Natural killer cell treated with Interleukin-12 subunit alpha and Interleukin-12 subunit beta and Interleukin-15 and Interleukin-18, amount 100 ng/mL, for 72 hours (primary cell): ENCODE data around the gene NDUFA11. TPM values are rescaled to one million over a fixed set of nuclear protein-coding genes. Genes with fewer than 3 reads are reported as not detected.

ENCODE experiments used
- ATAC-seq, 2 donors: fragments of 150-1000 bp; cut with Tn5 transposase in 1 of 2; sonication (Bioruptor Pico), chemical (Tn5 transposase) in 1 of 2; 2 replicates each; pipeline ENCODE4 v1.10.0; 2021
- DNase-seq: peaks from one replicate; pipeline ENCODE4 v3.0.0; 2022; ENCODE audit warnings: low spot score
- H3K27ac Mint-ChIP-seq, 2 donors: 1 replicate in 1 of 2; 2 replicates in 1 of 2; pipeline ENCODE4 v1.8.0; 2022; ENCODE audit warnings: mixed read lengths in 2 of 2, mild to moderate bottlenecking in 1 of 2, moderate library complexity in 1 of 2
- H3K27me3 Mint-ChIP-seq, 2 donors: 1 replicate in 1 of 2; 2 replicates in 1 of 2; pipeline ENCODE4 v1.8.0; 2022; ENCODE audit warnings: mixed read lengths in 2 of 2
- H3K36me3 Mint-ChIP-seq: one replicate; pipeline ENCODE4 v1.8.0; 2022; ENCODE audit warnings: mixed read lengths
- H3K4me1 Mint-ChIP-seq, 2 donors: 1 replicate in 1 of 2; 2 replicates in 1 of 2; pipeline ENCODE4 v1.8.0; 2022; ENCODE audit warnings: low read depth in 2 of 2, mixed read lengths in 2 of 2, mild to moderate bottlenecking in 1 of 2
- H3K4me3 Mint-ChIP-seq: one replicate; pipeline ENCODE4 v1.8.0; 2022; ENCODE audit warnings: mixed read lengths
- H3K9me3 Mint-ChIP-seq: 2 replicates; pipeline ENCODE4 v1.8.0; 2022; ENCODE audit warnings: mixed read lengths
- total RNA-seq, 2 donors: library from RNA; stranded (reverse); gene quantifications; one replicate each; pipeline ENCODE4 v1.2.3, GENCODE V29; 2022

NDUFA11 gene
- total RNA-seq, 2 donors from 2014 or later: 170 to 189 TPM

DNA sequence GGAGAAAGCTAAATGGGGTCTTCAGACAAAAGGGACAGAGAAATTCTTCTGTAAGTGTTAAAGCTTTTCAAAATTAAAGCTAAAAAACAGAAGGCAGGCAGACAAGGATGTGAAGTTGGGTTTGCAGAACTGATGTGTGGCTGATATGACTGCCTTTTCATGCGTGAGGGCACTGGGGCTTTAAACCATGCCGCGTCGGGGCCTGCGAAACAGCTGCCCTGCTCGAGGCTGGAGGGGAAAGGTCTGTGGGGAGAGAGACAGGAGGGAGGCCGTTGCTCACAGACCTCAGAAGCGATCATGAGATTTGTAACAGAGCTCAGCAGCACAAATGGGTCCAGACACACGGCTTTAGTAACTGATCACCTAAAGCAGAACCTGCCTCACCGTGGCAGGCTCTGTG, 34.0 kb upstream of the NDUFA11 start:
- no peak overlapping the region for H3K4me3 Mint-ChIP-seq
- H3K36me3 Mint-ChIP-seq: no peaks in the 10 kb centered on the region
- ATAC-seq: no peak
- no peak for DNase-seq
- no peaks in the 10 kb centered on the region for H3K9me3 Mint-ChIP-seq
- no peaks in the 10 kb centered on the region for H3K27me3 Mint-ChIP-seq
- H3K27ac Mint-ChIP-seq: peak overlapping the region in 1 of 2 donors; percentile 25
- H3K4me1 Mint-ChIP-seq: peaks cover 0 to 11% of the 10 kb centered on the region in 2 donors

DNA sequence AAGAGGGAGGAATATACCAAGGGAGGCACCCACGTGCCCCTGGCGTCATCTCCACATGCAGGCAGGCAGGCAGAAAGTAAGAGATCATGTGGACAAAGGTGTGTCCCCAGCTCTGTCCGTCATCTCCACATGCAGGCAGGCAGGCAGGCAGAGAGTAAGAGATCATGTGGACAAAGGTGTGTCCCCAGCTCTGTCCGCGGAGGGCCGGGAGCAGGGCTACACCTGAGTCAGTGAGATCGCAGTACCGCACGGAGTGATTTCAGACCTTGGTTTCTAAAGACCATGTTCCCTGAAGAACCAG, 32.7 kb upstream of the NDUFA11 start:
- peaks cover 0 to 11% of the 10 kb centered on the region in 2 donors for H3K4me1 Mint-ChIP-seq
- peak overlapping the region in 1 of 2 donors; percentile 41 for H3K27ac Mint-ChIP-seq
- no peak overlapping the region for H3K4me3 Mint-ChIP-seq
- H3K9me3 Mint-ChIP-seq: no peaks in the 10 kb centered on the region
- ATAC-seq: no peak
- H3K36me3 Mint-ChIP-seq: no peaks in the 10 kb centered on the region
- H3K27me3 Mint-ChIP-seq: no peaks in the 10 kb centered on the region
- DNase-seq: no peak

GRCh38 chr19:5935473-5936291, 32.1 kb upstream of the NDUFA11 start:
- Mint-ChIP-seq H3K4me1 (peaks cover 0 to 11% of the 10 kb centered on the region in 2 donors), H3K9me3 (no peaks in the 10 kb centered on the region), H3K27me3 (no peaks in the 10 kb centered on the region), H3K36me3 (no peaks in the 10 kb centered on the region), H3K27ac (peak overlapping the region in 1 of 2 donors; percentile 41), H3K4me3 (no peak overlapping the region)
- DNase-seq (no peak), ATAC-seq (no peak)

GRCh38 chr19:5934774-5935472, 31.3 kb upstream of the NDUFA11 start:
- Mint-ChIP-seq H3K4me1 (peaks cover 0 to 11% of the 10 kb centered on the region in 2 donors), H3K36me3 (no peaks in the 10 kb centered on the region), H3K27me3 (no peaks in the 10 kb centered on the region), H3K27ac (no peak overlapping the region), H3K4me3 (no peak overlapping the region), H3K9me3 (no peaks in the 10 kb centered on the region)
- no peak for DNase-seq
- no peak for ATAC-seq

GRCh38 chr19:5934069-5934401, 30.4 kb upstream of the NDUFA11 start:
- no peak overlapping the region for H3K4me3 Mint-ChIP-seq
- ATAC-seq (no peak), DNase-seq (no peak)
- no peaks in the 10 kb centered on the region for H3K9me3 Mint-ChIP-seq
- no peak overlapping the region for H3K27ac Mint-ChIP-seq
- no peaks in the 10 kb centered on the region for H3K36me3 Mint-ChIP-seq
- peaks cover 0 to 11% of the 10 kb centered on the region in 2 donors for H3K4me1 Mint-ChIP-seq
- H3K27me3 Mint-ChIP-seq: no peaks in the 10 kb centered on the region

DNA sequence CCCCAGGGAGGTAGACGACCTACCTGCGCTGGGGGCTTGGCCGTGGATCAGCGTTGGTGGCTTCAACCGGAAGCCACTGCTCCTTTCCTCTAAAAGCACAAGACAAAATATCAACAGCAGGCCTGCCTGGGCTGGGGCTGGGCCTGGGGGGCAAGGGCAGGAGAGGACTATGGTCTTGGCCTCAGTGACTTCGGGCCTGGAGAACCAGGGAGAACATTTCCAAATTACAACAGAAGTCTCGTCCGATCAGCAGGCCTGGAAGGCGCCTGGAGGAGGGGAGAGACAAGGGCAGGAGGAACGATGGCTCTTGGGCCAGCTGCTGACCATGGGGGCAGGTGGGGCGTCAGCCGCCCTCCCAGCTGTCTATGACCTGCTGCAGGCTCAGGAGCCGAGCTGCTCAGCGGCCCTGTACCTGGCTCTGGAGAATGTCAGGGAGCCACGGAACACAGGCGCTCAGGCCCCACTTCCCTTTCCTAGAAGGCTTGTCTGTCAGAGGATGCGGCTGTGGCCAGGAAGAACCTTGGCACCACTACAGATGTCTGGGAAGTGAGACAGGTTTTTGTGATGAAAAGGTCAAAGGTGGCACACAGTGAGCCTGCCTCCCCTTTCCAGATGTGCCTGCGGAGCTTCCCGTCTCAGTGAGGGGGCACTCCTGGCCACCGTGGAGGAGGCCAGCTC, 29.9 kb upstream of the NDUFA11 start:
- DNase-seq: no peak
- Mint-ChIP-seq H3K9me3 (no peaks in the 10 kb centered on the region), H3K4me1 (peaks cover 0 to 11% of the 10 kb centered on the region in 2 donors), H3K36me3 (peaks cover 4% of the 10 kb centered on the region), H3K27me3 (no peaks in the 10 kb centered on the region), H3K27ac (no peak overlapping the region), H3K4me3 (no peak overlapping the region)
- no peak for ATAC-seq

GRCh38 chr19:5932609-5933262, 29.1 kb upstream of the NDUFA11 start:
- Mint-ChIP-seq H3K4me1 (peaks cover 0 to 11% of the 10 kb centered on the region in 2 donors), H3K36me3 (peaks cover 10% of the 10 kb centered on the region), H3K27me3 (no peaks in the 10 kb centered on the region), H3K4me3 (no peak overlapping the region), H3K27ac (no peak overlapping the region), H3K9me3 (no peaks in the 10 kb centered on the region)
- no peak for DNase-seq
- ATAC-seq: no peak

DNA sequence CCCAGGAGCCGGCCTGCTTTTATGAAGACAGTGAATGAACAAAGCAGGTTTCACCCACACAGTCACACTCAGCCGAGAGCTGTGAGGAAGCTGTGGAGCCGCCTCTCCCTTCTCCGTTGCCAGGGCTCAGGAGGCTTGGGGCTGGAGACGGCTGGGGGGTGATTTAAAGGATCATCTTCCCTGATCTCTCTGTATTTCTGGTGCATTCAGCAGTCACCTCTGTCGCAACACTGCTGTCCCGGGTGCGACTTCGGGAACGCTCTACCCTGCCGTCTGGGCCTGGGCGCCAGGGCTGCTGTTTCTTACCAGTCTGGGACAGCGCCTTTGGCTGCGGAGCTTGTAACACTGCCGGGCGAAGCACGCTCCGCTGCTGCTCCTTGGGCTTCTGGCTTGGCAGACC, 28.6 kb upstream of the NDUFA11 start:
- no peaks in the 10 kb centered on the region for H3K9me3 Mint-ChIP-seq
- H3K4me3 Mint-ChIP-seq: no peak overlapping the region
- H3K4me1 Mint-ChIP-seq: peaks cover 0 to 9% of the 10 kb centered on the region in 2 donors
- ATAC-seq (no peak), DNase-seq (no peak)
- no peaks in the 10 kb centered on the region for H3K27me3 Mint-ChIP-seq
- H3K36me3 Mint-ChIP-seq: peaks cover 11% of the 10 kb centered on the region
- H3K27ac Mint-ChIP-seq: no peak overlapping the region

DNA sequence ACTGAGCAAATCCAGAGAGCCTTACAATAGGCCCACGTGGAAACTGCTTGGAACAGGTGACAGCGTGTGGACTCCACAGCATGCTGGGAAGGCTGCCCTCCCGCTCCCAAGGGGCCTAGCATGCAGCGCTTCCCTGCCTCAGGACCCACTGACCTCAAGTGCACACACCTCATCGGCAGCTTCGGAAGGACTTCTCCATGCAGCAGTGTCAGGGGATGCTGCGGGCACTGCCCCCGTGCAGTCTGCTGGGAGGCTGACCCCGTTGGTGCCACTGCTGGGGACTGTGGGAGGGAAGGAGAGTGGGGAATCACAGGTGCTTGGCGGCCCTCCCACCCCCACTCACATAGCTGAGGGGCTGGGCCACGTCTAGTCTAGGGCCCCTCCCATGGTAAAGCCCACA, 27.7 kb upstream of the NDUFA11 start:
- Mint-ChIP-seq H3K4me3 (no peak overlapping the region), H3K27me3 (no peaks in the 10 kb centered on the region), H3K4me1 (peaks cover 0 to 9% of the 10 kb centered on the region in 2 donors), H3K9me3 (no peaks in the 10 kb centered on the region), H3K27ac (no peak overlapping the region), H3K36me3 (peaks cover 11% of the 10 kb centered on the region)
- DNase-seq: no peak
- ATAC-seq: no peak

GRCh38 chr19:5929625-5930024, 26.0 kb upstream of the NDUFA11 start:
- Mint-ChIP-seq H3K9me3 (no peaks in the 10 kb centered on the region), H3K36me3 (peaks cover 11% of the 10 kb centered on the region), H3K4me3 (no peak overlapping the region), H3K27me3 (no peaks in the 10 kb centered on the region), H3K27ac (no peak overlapping the region), H3K4me1 (peaks cover 0 to 5% of the 10 kb centered on the region in 2 donors)
- ATAC-seq (no peak), DNase-seq (no peak)

- Mint-ChIP-seq H3K27me3 (no peaks in the 10 kb centered on the region), H3K36me3 (peaks cover 11% of the 10 kb centered on the region)
- no peak for ATAC-seq
Observed at GRCh38 chr19:5929179-5929578, 25.6 kb upstream of the NDUFA11 start.

GRCh38 chr19:5927441-5927821, 23.8 kb upstream of the NDUFA11 start:
- Mint-ChIP-seq H3K4me3 (no peak overlapping the region), H3K36me3 (peaks cover 11% of the 10 kb centered on the region), H3K27ac (no peak overlapping the region), H3K4me1 (no peaks in the 10 kb centered on the region), H3K27me3 (no peaks in the 10 kb centered on the region), H3K9me3 (no peaks in the 10 kb centered on the region)
- DNase-seq (no peak), ATAC-seq (no peak)

More at GRCh38 chr19:5929179-5929578, 25.6 kb upstream of the NDUFA11 start:
- Mint-ChIP-seq H3K4me3 (no peak overlapping the region), H3K9me3 (no peaks in the 10 kb centered on the region), H3K4me1 (peaks cover 0 to 3% of the 10 kb centered on the region in 2 donors), H3K27ac (no peak overlapping the region)
- DNase-seq: no peak

DNA sequence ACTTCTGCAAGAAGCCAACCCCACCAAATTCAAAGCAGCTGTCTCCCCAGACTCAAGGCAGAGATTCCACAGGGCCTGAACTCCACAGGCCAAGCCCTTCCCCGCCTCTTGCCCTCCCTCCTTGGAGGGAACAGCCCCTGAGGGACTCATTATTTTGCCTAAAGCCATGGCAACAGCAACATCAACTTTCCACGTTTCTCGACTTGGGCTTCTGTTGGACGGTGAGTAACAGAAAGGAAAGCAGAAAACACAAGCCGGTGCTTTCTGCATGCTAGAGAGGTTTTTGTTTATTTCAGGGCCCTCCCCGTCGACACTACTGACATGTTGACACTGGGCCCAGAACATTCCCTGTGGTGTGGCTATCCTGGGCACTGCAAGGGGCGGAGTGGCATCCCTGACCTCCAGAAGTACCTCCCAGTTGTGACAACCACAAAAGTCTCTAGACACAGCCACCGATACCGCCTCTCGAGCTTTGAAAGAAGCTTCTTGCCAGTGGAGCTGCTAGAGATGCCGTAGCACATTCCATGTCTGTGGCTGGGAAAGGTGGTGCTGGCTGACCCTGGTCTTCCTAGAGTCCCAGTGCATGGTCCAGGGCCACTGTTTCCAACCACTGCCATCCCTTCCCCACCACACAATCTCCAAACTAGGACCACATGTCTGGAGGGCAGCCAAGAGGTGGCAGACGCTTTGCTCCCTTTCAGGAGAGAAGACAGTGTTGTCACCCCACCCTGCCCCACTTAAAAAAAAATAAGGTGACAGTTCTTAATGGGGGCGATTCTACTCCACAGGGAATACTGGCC, 23.3 kb upstream of the NDUFA11 start:
- DNase-seq (no peak), ATAC-seq (no peak)
- H3K36me3 Mint-ChIP-seq: peaks cover 11% of the 10 kb centered on the region
- H3K4me1 Mint-ChIP-seq: no peaks in the 10 kb centered on the region
- H3K27ac Mint-ChIP-seq: no peak overlapping the region
- no peaks in the 10 kb centered on the region for H3K27me3 Mint-ChIP-seq
- no peaks in the 10 kb centered on the region for H3K9me3 Mint-ChIP-seq
- H3K4me3 Mint-ChIP-seq: no peak overlapping the region
